GM23248 (cell line): ENCODE measurements around the gene ST3GAL5. TPM values are rescaled to one million over a fixed set of nuclear protein-coding genes. Genes with fewer than 3 reads are reported as not detected.
"Not testable (repeated sequence)": the region's sequence is repeated elsewhere in the genome, so short reads cannot be mapped to it uniquely, and the experiment has no call there.

Experiments
- DNase-seq: peaks from one replicate; pipeline ENCODE4 v3.0.0-alpha.2; 2015
- H2AFZ ChIP-seq: fragments of 200-600 bp; sonication (generic); 2 replicates; pipeline ENCODE4 v1.6.1; 2016; ENCODE audit warnings: antibody characterized with exemption
- H3F3A ChIP-seq: fragments of 200-600 bp; sonication (generic); 2 replicates; pipeline ENCODE4 v1.6.1; 2016; ENCODE audit warnings: mild to moderate bottlenecking, antibody characterized with exemption, mixed run types; ENCODE audit not compliant: insufficient read depth
- H3K27ac ChIP-seq: fragments of 200-600 bp; sonication (generic); 2 replicates; pipeline ENCODE4 v1.5.1; 2016; ENCODE audit warnings: mild to moderate bottlenecking
- H3K27me3 ChIP-seq: fragments of 200-600 bp; sonication (generic); replicated peaks from 2 replicates; pipeline ENCODE4 v1.6.1; 2016; ENCODE audit warnings: mild to moderate bottlenecking; ENCODE audit not compliant: insufficient read depth
- H3K36me3 ChIP-seq: fragments of 200-600 bp; sonication (generic); 2 replicates; pipeline ENCODE4 v1.6.1; 2016; ENCODE audit warnings: low read depth, mild to moderate bottlenecking
- H3K4me1 ChIP-seq: fragments of 200-600 bp; sonication (generic); 2 replicates; pipeline ENCODE4 v1.6.1; 2016; ENCODE audit warnings: mild to moderate bottlenecking; ENCODE audit not compliant: insufficient read depth
- H3K4me2 ChIP-seq: fragments of 200-600 bp; sonication (generic); one replicate; pipeline ENCODE4 v1.6.1; 2016; ENCODE audit warnings: mild to moderate bottlenecking; ENCODE audit not compliant: unreplicated experiment
- H3K4me3 ChIP-seq: fragments of 200-600 bp; sonication (generic); 2 replicates; pipeline ENCODE4 v1.5.1; 2016; ENCODE audit warnings: mild to moderate bottlenecking
- H3K79me2 ChIP-seq: fragments of 200-600 bp; sonication (generic); 2 replicates; pipeline ENCODE4 v1.6.1; 2016; ENCODE audit warnings: mild to moderate bottlenecking; ENCODE audit not compliant: insufficient read depth
- H3K9ac ChIP-seq: fragments of 200-600 bp; sonication (generic); 2 replicates; pipeline ENCODE4 v1.6.1; 2016; ENCODE audit warnings: mild to moderate bottlenecking
- H3K9me2 ChIP-seq: fragments of 200-600 bp; sonication (generic); 2 replicates; pipeline ENCODE4 v1.6.1; 2016; ENCODE audit warnings: mixed run types, mild to moderate bottlenecking, moderate library complexity; ENCODE audit not compliant: insufficient read depth
- H3K9me3 ChIP-seq: fragments of 200-600 bp; sonication (generic); one replicate; pipeline ENCODE4 v1.6.1; 2017; ENCODE audit warnings: low read depth
- H4K20me1 ChIP-seq: fragments of 200-600 bp; sonication (generic); 2 replicates; pipeline ENCODE4 v1.6.0; 2016; ENCODE audit not compliant: insufficient read depth
- EZH2 ChIP-seq: fragments of 200-600 bp; sonication (generic); IDR thresholded peaks from 2 replicates; pipeline ENCODE4 v1.6.1; 2018; ENCODE audit warnings: antibody characterized with exemption, mild to moderate bottlenecking; ENCODE audit not compliant: insufficient read depth, poor library complexity, severe bottlenecking
- EZH2phosphoT487 ChIP-seq: fragments of 200-600 bp; sonication (generic); IDR thresholded peaks from 2 replicates; pipeline ENCODE4 v1.6.1; 2018; ENCODE audit warnings: antibody characterized with exemption, moderate library complexity, mild to moderate bottlenecking, low read depth; ENCODE audit not compliant: insufficient read depth
- WGBS, 2 experiments: methylation state at CpG; one replicate each; pipeline ENCODE4 v1.1.6; 2015 to 2017; ENCODE audit warnings: low lambda C conversion rate in 2 of 2, low coverage in 1 of 2; ENCODE audit errors: missing lambda C conversion rate in 2 of 2; 5-methylcytosine and 5-hydroxymethylcytosine counted together
- in situ Hi-C: fragments of 300-500 bp; cut with MboI; formaldehyde crosslinking; loops from 2 replicates; pipeline ENCODE4 v1.15.0; 2020
- polyA plus RNA-seq: library from polyadenylated mRNA; unstranded; fragments of >200 nt; fragmentation: Nextera tagmentation; extraction: Ambion mirVana; gene quantifications from 2 replicates; pipeline ENCODE4 v1.2.1, GENCODE V29; 2016
- total RNA-seq: library from RNA; depleted of rRNA; stranded (reverse); fragments of >200 nt; shearing (Covaris generic); gene quantifications from 2 replicates; pipeline ENCODE4 v1.2.3, GENCODE V29; 2014

Gene ST3GAL5
- total and polyA plus RNA-seq, 2 experiments from 2014 or later: 16.4 to 21.0 TPM

- TF ChIP-seq EZH2 (no peak), EZH2phosphoT487 (no peak)
- Histone ChIP-seq H3K9me3 (no peaks in the 10 kb centered on the region), H3F3A (peaks cover 30% of the 10 kb centered on the region), H3K4me1 (peaks cover 43% of the 10 kb centered on the region), H3K27ac (peak overlapping the region; percentile 78), H2AFZ (peak overlapping the region; percentile 96), H3K4me3 (peak overlapping the region; percentile 85), H4K20me1 (no peaks in the 10 kb centered on the region), H3K9ac (peak overlapping the region; percentile 79), H3K79me2 (peaks cover 31% of the 10 kb centered on the region), H3K36me3 (no peaks in the 10 kb centered on the region), H3K4me2 (peak overlapping the region; percentile 96), H3K9me2 (no peaks in the 10 kb centered on the region), H3K27me3 (no peaks in the 10 kb centered on the region)
- peak; percentile 53 for DNase-seq
- in situ Hi-C loops: loop anchor here (25.0 kb wide), 1 partner anchor 174 kb away; no protein-coding TSS in a partner anchor
- WGBS, 2 experiments: 3 to 4% methylated on average over 36 to 45 of the region's 47 CpGs
These were observed 638 bp downstream of the ST3GAL5 start for GRCh38 chr2:85888020-85888683.

GRCh38 chr2:85887566-85888019, 1.2 kb downstream of the ST3GAL5 start:
- Histone ChIP-seq H4K20me1 (no peaks in the 10 kb centered on the region), H3F3A (peaks cover 25% of the 10 kb centered on the region), H3K4me3 (peak overlapping the region; percentile 85), H3K4me2 (peak overlapping the region; percentile 96), H3K27ac (peak overlapping the region; percentile 78), H3K9me3 (no peaks in the 10 kb centered on the region), H3K9me2 (no peaks in the 10 kb centered on the region), H3K79me2 (peaks cover 37% of the 10 kb centered on the region), H3K9ac (peak overlapping the region; percentile 79), H3K4me1 (peaks cover 37% of the 10 kb centered on the region), H3K27me3 (no peaks in the 10 kb centered on the region), H3K36me3 (no peaks in the 10 kb centered on the region), H2AFZ (peak overlapping the region; percentile 96)
- WGBS, 2 experiments: 1 to 3% methylated on average over 10 of the region's 10 CpGs
- in situ Hi-C loops: loop anchor here (25.0 kb wide), 1 partner anchor 175 kb away; no protein-coding TSS in a partner anchor
- TF ChIP-seq EZH2: no peak
- no peak for TF ChIP-seq EZH2phosphoT487
- peak; percentile 84 for DNase-seq

- peak; percentile 99 for DNase-seq
- Histone ChIP-seq H3K9me3 (no peaks in the 10 kb centered on the region), H4K20me1 (no peaks in the 10 kb centered on the region), H3K9me2 (no peaks in the 10 kb centered on the region), H2AFZ (0 out of 2 replicates have a peak overlapping the region, but pooled peaks have one; percentile 14), H3K27me3 (no peaks in the 10 kb centered on the region), H3K4me2 (peak overlapping the region; percentile 96), H3K9ac (peak overlapping the region; percentile 79), H3K4me1 (peaks cover 37% of the 10 kb centered on the region), H3K36me3 (no peaks in the 10 kb centered on the region), H3K27ac (peak overlapping the region; percentile 78), H3K4me3 (peak overlapping the region; percentile 85), H3K79me2 (peaks cover 47% of the 10 kb centered on the region), H3F3A (peaks cover 25% of the 10 kb centered on the region)
- in situ Hi-C loops: loop anchor here (25.0 kb wide), 1 partner anchor 176 kb away; no protein-coding TSS in a partner anchor
- WGBS, 2 experiments: 1% methylated on average over 11 of the region's 11 CpGs
- TF ChIP-seq EZH2phosphoT487 (no peak), EZH2 (no peak)
These were observed 2.2 kb downstream of the ST3GAL5 start for GRCh38 chr2:85886590-85886989.

- no peaks in the 10 kb centered on the region for H3K27me3 ChIP-seq
- TF ChIP-seq EZH2phosphoT487 (no peak), EZH2 (no peak)
- H3K9me2 ChIP-seq: no peaks in the 10 kb centered on the region
- no peaks in the 10 kb centered on the region for H3K9me3 ChIP-seq
- peak overlapping the region; percentile 29; the same call in 1 of the 2 replicates for H3K9ac ChIP-seq
- peak overlapping the region; percentile 78 for H3K27ac ChIP-seq
- peaks cover 51% of the 10 kb centered on the region for H3K79me2 ChIP-seq
- no peak for DNase-seq
- H3F3A ChIP-seq: peaks cover 25% of the 10 kb centered on the region
- H2AFZ ChIP-seq: no peak overlapping the region
- 64 to 69% methylated on average over 8 of the region's 8 CpGs for WGBS, 2 experiments
- H4K20me1 ChIP-seq: no peaks in the 10 kb centered on the region
- no peaks in the 10 kb centered on the region for H3K36me3 ChIP-seq
- no peak overlapping the region for H3K4me3 ChIP-seq
- in situ Hi-C loops: loop anchor here (25.0 kb wide), 1 partner anchor 176 kb away; no protein-coding TSS in a partner anchor
- H3K4me1 ChIP-seq: peaks cover 37% of the 10 kb centered on the region
- peak overlapping the region; percentile 96 for H3K4me2 ChIP-seq
These were observed 2.6 kb downstream of the ST3GAL5 start for GRCh38 chr2:85886141-85886540.

GRCh38 chr2:85881781-85882180, 7.0 kb downstream of the ST3GAL5 start:
- H3K4me3 ChIP-seq, H2AFZ ChIP-seq, H3K4me2 ChIP-seq, H3K9ac ChIP-seq, H3K9me2 ChIP-seq, H3F3A ChIP-seq, DNase-seq, H3K27me3 ChIP-seq, H3K9me3 ChIP-seq, H4K20me1 ChIP-seq, H3K36me3 ChIP-seq, H3K27ac ChIP-seq: not testable (repeated sequence)
- in situ Hi-C loops: loop anchor here (25.0 kb wide), 1 partner anchor 181 kb away; no protein-coding TSS in a partner anchor
- WGBS, 2 experiments: 92 to 100% methylated on average over 1 of the region's 1 CpG
- H3K4me1 ChIP-seq: peaks cover 39% of the 10 kb centered on the region
- H3K79me2 ChIP-seq: peaks cover 68% of the 10 kb centered on the region

GRCh38 chr2:85880716-85881328, 8.0 kb downstream of the ST3GAL5 start:
- H3K27ac ChIP-seq, H3F3A ChIP-seq, H4K20me1 ChIP-seq, H3K9me2 ChIP-seq, H3K36me3 ChIP-seq, H3K4me2 ChIP-seq, H2AFZ ChIP-seq, H3K9me3 ChIP-seq, H3K27me3 ChIP-seq, H3K9ac ChIP-seq, H3K4me3 ChIP-seq, DNase-seq: not testable (repeated sequence)
- in situ Hi-C loops: loop anchor here (25.0 kb wide), 1 partner anchor 181 kb away; no protein-coding TSS in a partner anchor
- Histone ChIP-seq H3K4me1 (peaks cover 33% of the 10 kb centered on the region), H3K79me2 (peaks cover 70% of the 10 kb centered on the region)
- WGBS, 2 experiments: 55 to 62% methylated on average over 4 of the region's 4 CpGs
